ENCODE measurements around the gene SLC25A43. TPM values are rescaled to one million over a fixed set of nuclear protein-coding genes. Genes with fewer than 3 reads are reported as not detected.
"Not testable (repeated sequence)": the region's sequence is repeated elsewhere in the genome, so short reads cannot be mapped to it uniquely, and the experiment has no call there.

The SLC25A43 gene
- total RNA-seq, 2 experiments from 2014 or later: 2.9 to 3.2 TPM

DNA sequence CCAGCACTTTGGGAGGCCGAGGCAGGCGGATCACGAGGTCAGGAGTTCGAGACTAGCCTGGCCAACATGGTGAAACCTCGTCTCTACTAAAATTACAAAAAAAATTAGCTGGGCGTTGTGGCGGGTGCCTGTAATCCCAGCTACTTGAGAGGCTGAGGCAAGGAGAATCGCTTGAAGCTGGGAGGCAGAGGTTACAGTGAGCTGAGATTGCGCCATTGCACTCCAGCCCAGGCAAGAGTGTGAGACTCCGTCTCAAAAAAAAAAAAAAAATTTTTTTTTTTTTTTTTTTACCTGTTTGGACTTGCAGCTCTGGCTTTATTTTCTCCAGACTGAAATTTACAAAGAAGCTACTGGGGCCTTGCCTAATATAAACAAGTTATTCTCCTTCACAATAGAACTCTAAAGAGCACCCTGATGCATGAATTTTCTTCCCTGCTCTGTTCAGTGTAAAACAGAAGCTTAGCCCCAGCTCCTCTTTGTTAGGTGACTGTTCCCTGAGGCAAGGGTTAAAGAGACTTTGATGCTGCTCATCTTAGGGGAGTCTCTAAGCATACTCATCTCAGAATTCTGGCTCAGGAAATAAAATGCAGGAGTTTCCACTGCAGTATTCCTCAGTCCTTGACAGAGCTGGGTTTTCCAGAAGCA, 94.8 kb downstream of the SLC25A43 start:
- DNase-seq; H3K27me3 Mint-ChIP-seq (ENCODE audit: low read depth); H3K9me3 Mint-ChIP-seq; H3K36me3 Mint-ChIP-seq (ENCODE audit: low read depth); H3K27ac Mint-ChIP-seq; H3K4me3 Mint-ChIP-seq; intact Hi-C loops (cut with micrococcal nuclease): not testable (repeated sequence)
- peaks cover 11% of the 10 kb centered on the region for H3K4me1 Mint-ChIP-seq (ENCODE audit: low read depth)
- CTCF ChIA-PET: interaction anchor here (0.6 to 1.9 kb wide), 4 partner anchors 10 to 236 kb away, joined by 5 to 11 read pairs (median 7); no protein-coding TSS in a partner anchor

DNA sequence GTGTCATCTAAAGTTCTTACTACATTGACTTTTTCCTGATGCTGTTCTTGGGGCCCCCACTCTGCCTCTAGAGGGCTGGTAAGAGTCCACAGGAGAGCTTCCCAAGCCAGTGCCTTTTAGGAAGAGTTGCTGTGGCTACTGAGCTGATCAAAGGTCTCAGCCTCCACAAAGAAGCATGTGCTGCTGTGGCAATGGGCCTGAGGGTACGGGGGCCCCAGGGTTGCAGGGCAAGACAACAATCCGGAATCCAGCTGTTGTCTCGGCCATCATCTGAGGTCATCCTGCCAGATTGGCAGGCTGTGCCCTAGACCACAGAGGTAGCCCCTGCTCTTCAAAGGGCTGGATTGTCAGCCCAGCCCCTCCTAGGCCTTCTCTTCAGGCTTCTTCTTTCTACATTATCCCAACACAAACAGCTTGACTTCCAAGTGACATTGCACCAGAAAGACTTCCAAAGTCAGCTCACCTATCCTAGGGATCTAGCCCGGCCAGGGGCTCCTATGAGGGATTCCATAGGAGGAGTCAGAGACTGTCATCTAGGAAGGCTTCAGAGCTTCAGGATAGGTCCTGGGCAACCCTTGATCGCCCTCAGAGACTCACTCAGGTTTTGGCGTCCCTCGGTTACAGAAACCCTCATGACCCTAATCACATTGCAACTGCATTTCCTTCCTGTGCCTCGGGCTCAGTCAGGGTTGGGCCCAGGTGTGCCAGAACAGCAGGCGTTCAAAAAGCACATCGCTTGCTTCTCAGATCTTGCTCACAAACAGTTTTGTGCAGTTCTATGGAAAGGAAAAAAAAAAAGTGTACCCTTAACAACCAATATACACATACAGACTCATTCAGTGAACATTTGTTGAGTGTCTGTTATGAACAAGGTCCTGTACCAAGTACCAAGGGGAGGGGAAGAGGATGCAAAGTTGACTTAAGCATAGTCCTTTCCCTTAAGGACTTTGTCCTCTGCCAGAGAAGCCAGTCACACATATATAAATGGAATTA, 96.9 kb downstream of the SLC25A43 start:
- no peak for DNase-seq
- no peaks in the 10 kb centered on the region for H3K9me3 Mint-ChIP-seq
- intact Hi-C loops (cut with micrococcal nuclease): no loop called here
- CTCF ChIA-PET: interaction anchor here (1.1 to 1.6 kb wide), 3 partner anchors 13 to 20 kb away, joined by 3 to 7 read pairs (median 4); no protein-coding TSS in a partner anchor
- H3K27ac Mint-ChIP-seq: no peak overlapping the region
- no peak overlapping the region for H3K4me3 Mint-ChIP-seq
- peaks cover 11% of the 10 kb centered on the region for H3K4me1 Mint-ChIP-seq (ENCODE audit: low read depth)
- H3K36me3 Mint-ChIP-seq (ENCODE audit: low read depth): no peaks in the 10 kb centered on the region
- H3K27me3 Mint-ChIP-seq (ENCODE audit: low read depth): no peaks in the 10 kb centered on the region

DNA sequence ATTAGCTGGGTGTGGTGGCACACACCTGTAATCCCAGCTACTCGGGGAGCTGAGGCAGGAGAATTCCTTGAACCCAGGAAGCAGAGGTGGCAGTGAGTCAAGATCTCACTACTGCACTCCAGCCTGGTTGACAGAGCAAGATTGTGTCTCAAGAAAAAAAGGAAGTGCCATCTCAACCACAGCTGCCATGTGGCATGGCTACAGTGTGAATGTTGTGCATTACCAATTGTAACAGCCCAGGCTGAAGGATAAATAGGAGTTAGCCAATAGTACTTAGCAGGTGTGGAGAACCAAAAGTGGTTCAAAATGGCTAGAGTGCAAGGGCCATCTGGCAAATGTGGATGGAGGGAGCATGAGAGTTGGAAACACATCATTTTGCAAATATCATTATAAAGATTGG, 98.0 kb downstream of the SLC25A43 start:
- no peak overlapping the region for H3K4me3 Mint-ChIP-seq
- CTCF ChIA-PET: interaction anchor here (0.7 to 1.6 kb wide), 3 partner anchors 19 to 65 kb away, joined by 3 to 4 read pairs (median 3); no protein-coding TSS in a partner anchor
- H3K27me3 Mint-ChIP-seq (ENCODE audit: low read depth): no peaks in the 10 kb centered on the region
- H3K9me3 Mint-ChIP-seq: no peaks in the 10 kb centered on the region
- no peak overlapping the region for H3K27ac Mint-ChIP-seq
- intact Hi-C loops (cut with micrococcal nuclease): no loop called here
- no peak for DNase-seq
- H3K4me1 Mint-ChIP-seq (ENCODE audit: low read depth): peaks cover 19% of the 10 kb centered on the region
- no peaks in the 10 kb centered on the region for H3K36me3 Mint-ChIP-seq (ENCODE audit: low read depth)

DNA sequence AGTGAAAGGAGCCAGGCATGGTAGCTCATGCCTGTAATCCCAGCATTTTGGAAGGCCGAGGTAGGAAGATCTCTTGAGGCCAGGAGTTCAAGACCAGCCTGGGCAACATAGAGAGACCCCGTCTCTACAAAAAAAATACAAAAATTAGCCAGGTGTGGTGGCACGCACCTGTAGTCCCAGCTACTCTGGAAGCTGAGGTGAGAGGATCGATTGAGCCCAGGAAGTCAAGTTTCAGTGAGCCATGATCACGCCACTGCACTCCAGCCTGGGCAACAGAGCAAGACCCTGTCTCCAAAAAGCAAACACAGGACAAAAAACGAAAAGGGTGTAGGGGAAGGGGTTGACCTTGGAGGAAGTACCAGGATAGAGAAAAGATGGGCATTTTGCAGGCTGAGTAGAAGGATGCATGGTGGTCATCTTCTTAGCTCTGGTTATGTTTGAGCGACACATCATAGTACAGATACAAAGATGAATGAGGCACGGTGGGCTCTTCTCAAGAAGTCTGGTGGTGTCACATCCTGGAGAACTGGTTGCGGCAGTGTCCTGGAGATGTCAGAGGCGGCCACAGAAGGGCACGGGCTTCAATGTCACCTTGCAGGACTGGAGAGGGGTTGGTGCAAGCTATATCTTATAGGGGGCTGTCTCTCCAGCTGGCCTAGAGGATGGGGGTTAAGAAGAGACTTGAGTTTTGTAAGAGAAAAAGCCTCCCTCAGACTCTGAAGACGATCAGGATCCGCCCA, 101.1 kb downstream of the SLC25A43 start:
- Mint-ChIP-seq H3K4me3 (no peak overlapping the region), H3K4me1 (ENCODE audit: low read depth) (peaks cover 28% of the 10 kb centered on the region), H3K27me3 (ENCODE audit: low read depth) (no peaks in the 10 kb centered on the region), H3K36me3 (ENCODE audit: low read depth) (no peaks in the 10 kb centered on the region), H3K27ac (no peak overlapping the region), H3K9me3 (no peaks in the 10 kb centered on the region)
- CTCF ChIA-PET: interaction anchor here (0.6 to 1.6 kb wide), 2 partner anchors 9 to 17 kb away, joined by 4 to 5 read pairs; no protein-coding TSS in a partner anchor
- intact Hi-C loops (cut with micrococcal nuclease): no loop called here
- DNase-seq: no peak

DNA sequence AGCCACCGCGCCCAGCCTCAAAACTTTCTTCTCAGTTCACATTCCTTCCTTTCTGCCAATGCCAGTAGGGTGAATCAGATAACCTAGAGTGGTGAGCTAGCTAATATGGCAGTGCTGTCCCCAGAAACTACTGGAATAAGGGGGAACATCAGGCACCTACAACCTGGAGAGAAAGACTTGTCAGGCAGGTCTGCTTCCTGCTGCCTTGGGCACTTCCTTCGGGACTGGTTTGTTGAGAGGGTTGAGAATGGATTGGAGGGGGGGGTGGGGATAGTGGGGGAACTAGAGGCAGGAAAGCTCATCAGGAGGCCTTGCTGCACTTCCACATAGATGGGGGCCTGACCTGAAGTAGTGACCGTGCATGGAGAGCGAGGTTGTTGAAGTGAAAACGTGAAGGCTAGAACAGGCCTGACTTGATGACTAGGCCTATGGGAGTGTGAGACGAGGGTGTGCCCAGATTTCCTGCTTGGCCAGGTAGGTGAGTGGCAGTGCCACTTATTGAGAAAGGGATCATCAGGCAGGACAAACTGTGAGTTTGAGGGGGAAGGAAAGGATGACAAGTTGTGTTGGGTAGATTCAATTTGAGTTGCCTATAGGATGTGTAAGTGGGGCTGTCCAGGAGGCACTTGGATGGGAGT, 102.5 kb downstream of the SLC25A43 start:
- H3K27ac Mint-ChIP-seq: peak overlapping the region; percentile 61
- no peaks in the 10 kb centered on the region for H3K36me3 Mint-ChIP-seq (ENCODE audit: low read depth)
- CTCF ChIA-PET: no interaction called here
- no peaks in the 10 kb centered on the region for H3K27me3 Mint-ChIP-seq (ENCODE audit: low read depth)
- DNase-seq: no peak
- H3K4me1 Mint-ChIP-seq (ENCODE audit: low read depth): peaks cover 20% of the 10 kb centered on the region
- H3K4me3 Mint-ChIP-seq: no peak overlapping the region
- H3K9me3 Mint-ChIP-seq: no peaks in the 10 kb centered on the region
- intact Hi-C loops (cut with micrococcal nuclease): loop anchor here (2.0 kb wide), 2 partner anchors 19 to 33 kb away; partner anchors contain the start of gene SLC25A5

DNA sequence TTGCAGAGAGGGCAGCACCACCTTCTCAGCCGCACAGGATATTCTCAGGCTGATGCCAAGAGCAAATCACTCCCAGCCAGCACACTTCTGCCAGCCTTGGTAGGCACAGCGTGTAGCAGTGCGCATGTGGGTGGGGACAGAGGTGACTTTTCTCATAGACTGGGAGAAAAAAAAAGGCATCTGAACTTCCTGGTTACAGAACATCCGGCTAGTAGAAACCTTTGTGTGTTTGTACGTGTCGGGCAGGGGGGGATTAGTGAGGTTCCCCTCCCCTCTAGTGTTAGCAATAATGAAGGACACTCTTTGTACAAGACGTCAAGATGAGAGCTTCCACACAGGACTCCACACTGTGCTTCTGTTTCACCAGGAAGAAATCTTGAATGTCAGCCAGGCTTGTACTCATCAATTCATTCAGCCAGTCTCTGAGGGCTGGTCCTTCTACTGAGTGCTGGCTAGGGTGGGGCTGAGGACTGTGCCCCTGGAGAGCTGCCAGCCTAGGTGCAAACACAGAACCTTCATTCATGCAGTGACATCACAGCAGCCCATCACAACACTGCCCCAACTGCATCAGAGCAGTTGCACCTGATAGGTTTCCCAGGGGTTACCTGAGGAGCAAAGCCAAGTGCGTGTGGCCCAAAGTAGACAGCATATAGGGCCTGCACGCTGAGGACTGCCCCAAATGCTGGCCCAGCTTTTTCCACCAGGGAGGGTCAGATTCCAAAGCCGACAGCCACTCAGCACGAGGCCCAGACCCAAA, 103.8 kb downstream of the SLC25A43 start:
- intact Hi-C loops (cut with micrococcal nuclease): loop anchor here (2.0 kb wide), 2 partner anchors 20 to 34 kb away; partner anchors contain the start of gene SLC25A5
- Mint-ChIP-seq H3K4me1 (ENCODE audit: low read depth) (peaks cover 16% of the 10 kb centered on the region), H3K27me3 (ENCODE audit: low read depth) (no peaks in the 10 kb centered on the region), H3K27ac (peak overlapping the region; percentile 77), H3K4me3 (no peak overlapping the region), H3K9me3 (no peaks in the 10 kb centered on the region), H3K36me3 (ENCODE audit: low read depth) (no peaks in the 10 kb centered on the region)
- CTCF ChIA-PET: interaction anchor here (0.7 to 1.0 kb wide), 4 partner anchors 15 to 31 kb away, joined by 3 to 5 read pairs (median 4); no protein-coding TSS in a partner anchor
- peak; percentile 49 for DNase-seq

DNA sequence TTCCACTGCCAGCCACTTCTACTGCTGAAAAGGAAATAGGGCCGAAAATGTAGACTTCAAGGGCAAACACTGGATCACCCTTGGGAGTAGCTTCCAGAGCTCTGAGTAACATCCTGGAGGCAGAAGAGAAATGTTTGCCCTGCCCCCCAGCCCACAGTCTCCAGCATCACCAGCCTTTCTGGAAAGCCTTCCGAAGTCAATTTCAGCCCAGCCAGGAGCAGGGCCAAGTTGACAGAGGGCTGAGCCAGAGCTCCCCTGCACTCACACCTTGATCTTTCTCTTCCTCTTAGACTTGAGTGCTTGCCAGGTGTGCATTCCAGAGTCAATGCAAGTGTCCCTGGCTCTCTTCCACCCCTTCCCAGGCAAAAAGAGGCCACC, 104.3 kb downstream of the SLC25A43 start:
- Mint-ChIP-seq H3K9me3 (no peaks in the 10 kb centered on the region), H3K27ac (no peak overlapping the region), H3K4me3 (no peak overlapping the region), H3K27me3 (ENCODE audit: low read depth) (no peaks in the 10 kb centered on the region), H3K4me1 (ENCODE audit: low read depth) (peaks cover 16% of the 10 kb centered on the region), H3K36me3 (ENCODE audit: low read depth) (no peaks in the 10 kb centered on the region)
- intact Hi-C loops (cut with micrococcal nuclease): loop anchor here (2.0 kb wide), 2 partner anchors 21 to 35 kb away; partner anchors contain the start of gene SLC25A5
- DNase-seq: no peak
- CTCF ChIA-PET: interaction anchor here (0.7 to 1.0 kb wide), 5 partner anchors 13 to 32 kb away, joined by 3 to 5 read pairs (median 3); no protein-coding TSS in a partner anchor

Other genes starting within 250 kb of the SLC25A43 start
- 10 to 100 TPM; 26.3 to 27.0 TPM for gene PGRMC1, start 163.1 kb upstream of the SLC25A43 start, total RNA-seq
- 100 to 1,000 TPM; 846 to 855 TPM for gene SLC25A5, start 69.1 kb downstream of the SLC25A43 start, total RNA-seq
- gene STEEP1, start 166.1 kb downstream of the SLC25A43 start, total RNA-seq: 10 to 100 TPM; 19.6 to 20.7 TPM
- 10 to 100 TPM; 46.1 to 49.8 TPM for gene UBE2A, start 175.2 kb downstream of the SLC25A43 start, total RNA-seq
- 10 to 100 TPM; 15.8 to 17.0 TPM for gene NKRF, start 207.1 kb downstream of the SLC25A43 start, total RNA-seq

Measured in activated naive CD4-positive, alpha-beta T cell treated with anti-CD3 and anti-CD28 coated beads for 36 hours (primary cell).